Ramos (cell line): ENCODE measurements around the gene HOMER3.

Source experiments
- in situ Hi-C: fragments of 300-500 bp; cut with MboI; formaldehyde crosslinking; loops from one replicate; pipeline ENCODE4 v1.14.3; 2022; ENCODE audit warnings: low sequenced_read_pairs; ENCODE audit not compliant: unreplicated experiment

Gene HOMER3

DNA sequence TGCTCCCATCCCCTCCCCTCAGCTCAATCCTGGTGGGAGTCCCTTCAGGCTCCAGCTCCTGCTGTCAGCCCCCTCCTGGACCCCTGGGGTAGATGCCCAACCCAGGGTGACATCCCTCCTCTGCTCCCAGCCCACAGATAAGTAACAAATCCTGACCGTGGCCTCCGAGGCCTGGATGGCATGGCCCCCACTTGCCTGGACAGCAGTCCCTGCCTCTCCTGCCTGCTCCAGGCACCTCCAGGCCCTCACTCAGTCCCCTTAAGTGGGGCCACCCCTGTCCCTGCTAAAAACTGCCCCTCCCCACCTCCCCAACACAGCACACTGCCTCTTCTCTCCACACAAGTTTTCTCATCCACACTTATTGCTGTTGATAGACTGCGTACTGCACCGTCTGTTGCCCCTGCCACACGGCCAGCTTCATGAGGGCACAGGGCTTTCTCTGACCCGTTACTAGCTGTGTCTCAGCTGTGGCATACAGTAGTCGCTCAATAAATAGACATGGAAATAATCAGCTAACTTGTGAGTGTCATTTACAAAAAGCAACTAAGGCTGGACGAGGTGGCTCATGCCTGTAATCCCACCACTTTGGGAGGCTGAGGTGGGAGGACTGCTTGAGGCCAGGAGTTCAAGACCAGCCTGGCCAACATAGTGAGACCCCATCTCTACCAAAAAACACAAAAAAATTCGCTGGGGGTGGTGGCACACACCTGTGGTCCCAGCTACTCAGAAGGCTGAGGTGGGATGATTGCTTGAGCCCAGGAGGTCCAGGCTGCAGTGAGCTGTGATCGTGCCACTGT, 50.9 kb downstream of the HOMER3 start:
- in situ Hi-C loops, result no loop called here

DNA sequence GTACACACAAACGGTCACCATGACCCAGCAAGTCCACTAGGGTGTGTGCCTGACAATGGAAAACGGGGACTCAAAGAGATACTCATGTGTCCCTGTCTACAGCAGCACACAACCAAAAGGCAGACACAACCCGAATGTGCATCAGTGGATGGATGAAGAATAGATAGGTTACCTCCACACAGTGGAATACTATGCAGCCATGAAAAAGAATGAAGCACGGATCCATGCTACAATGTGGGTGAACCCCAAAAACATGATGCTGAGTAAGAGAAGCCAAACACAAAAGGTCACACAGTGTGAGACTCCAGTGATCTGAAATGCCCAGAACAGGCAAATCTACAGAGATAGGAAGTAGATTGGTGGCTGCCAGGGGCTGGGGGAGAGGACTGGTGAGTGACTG, 54.0 kb downstream of the HOMER3 start:
- in situ Hi-C loops, result no loop called here

DNA sequence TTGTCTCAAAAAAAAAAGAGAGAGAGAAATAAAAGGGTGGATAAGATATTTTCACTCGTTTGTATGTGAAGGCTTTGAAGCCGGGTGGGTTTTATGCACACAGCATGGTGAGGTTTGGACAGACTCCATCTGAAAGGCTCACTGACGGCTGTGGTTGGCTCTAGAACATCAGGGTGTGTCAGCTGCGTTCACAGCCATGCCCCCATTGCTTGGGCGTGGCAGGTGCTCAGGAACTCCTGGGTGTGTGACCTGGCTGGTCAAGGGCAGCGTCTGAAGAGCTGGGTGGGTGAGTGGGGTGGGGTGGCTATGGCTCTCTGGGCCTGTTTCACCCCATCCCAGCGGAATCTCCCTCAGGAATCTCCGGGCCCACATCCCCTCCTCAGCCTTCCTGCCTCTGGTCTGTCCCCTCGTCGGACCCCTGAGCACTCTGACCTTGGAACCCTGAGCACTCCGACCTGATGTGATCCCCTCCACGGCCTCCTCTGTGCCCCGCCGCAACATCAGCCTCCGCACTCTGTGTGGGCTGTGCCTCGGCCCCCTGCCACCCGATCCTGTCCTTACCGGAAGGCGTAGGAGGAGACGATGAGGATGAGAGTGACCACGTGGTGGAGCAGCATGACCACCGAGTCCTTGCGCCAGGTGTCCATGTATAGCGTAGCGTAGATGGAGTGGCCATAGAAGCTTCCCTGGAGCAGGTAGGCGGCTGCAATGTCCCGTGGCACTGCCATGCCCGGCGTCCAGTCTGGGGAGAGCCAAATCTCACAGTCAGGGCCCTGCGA, 57.3 kb downstream of the HOMER3 start:
- in situ Hi-C loops, result no loop called here

- in situ Hi-C loops, result no loop called here
Measured at GRCh38 chr19:18881491-18881890, 59.5 kb downstream of the HOMER3 start.

- in situ Hi-C loops, result no loop called here
Measured at GRCh38 chr19:18879579-18880373, 61.2 kb downstream of the HOMER3 start.
